ENCODE data around the gene SNX27.

DNA sequence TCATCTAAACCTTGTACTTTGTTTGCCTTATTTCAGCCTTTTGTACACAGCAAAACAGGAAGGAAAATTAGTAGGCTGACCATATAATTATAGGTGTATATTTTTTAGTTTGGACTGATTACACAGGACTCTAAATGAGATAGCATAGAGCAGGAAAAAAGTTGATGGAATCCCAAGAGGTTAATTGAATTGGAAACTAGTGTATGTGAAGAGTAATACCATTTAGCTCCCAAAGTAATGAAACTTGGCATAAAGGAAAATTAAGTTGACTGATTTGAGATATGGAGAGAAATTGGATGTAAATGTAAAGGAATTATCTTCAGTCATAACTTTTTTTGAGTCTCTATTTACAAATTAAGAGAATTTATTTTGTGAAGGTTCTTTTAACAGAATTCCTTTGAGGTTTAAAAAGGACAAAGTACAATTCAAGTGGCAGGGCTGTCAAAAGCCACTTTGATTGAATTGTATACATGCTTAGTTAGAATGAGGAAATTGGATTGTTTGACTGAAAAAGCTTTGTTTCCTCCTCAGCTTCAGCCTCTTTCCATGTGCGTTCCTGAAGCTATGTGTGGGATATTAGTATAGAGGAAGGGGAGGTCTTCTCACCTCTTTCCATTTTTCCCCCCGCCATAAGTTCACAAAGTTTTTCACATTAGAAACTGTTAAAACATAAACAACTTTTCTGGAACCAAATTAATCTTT is 26.4 kb downstream of the SNX27 start:
- TF ChIP-seq, protein P1, sequence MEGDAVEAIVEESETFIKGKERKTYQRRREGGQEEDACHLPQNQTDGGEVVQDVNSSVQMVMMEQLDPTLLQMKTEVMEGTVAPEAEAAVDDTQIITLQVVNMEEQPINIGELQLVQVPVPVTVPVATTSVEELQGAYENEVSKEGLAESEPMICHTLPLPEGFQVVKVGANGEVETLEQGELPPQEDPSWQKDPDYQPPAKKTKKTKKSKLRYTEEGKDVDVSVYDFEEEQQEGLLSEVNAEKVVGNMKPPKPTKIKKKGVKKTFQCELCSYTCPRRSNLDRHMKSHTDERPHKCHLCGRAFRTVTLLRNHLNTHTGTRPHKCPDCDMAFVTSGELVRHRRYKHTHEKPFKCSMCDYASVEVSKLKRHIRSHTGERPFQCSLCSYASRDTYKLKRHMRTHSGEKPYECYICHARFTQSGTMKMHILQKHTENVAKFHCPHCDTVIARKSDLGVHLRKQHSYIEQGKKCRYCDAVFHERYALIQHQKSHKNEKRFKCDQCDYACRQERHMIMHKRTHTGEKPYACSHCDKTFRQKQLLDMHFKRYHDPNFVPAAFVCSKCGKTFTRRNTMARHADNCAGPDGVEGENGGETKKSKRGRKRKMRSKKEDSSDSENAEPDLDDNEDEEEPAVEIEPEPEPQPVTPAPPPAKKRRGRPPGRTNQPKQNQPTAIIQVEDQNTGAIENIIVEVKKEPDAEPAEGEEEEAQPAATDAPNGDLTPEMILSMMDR (tag by site-specific recombination; IDR thresholded peaks at IDR 0.05), result no peak
- TF ChIP-seq ZNF211 (tag by site-specific recombination; IDR thresholded peaks at IDR 0.05; ENCODE audit: low read depth) (no peak), ZNF138 (tag by site-specific recombination; IDR thresholded peaks at IDR 0.05; ENCODE audit: borderline replicate concordance) (no peak), ZNF654 (tag by site-specific recombination; IDR thresholded peaks at IDR 0.05; ENCODE audit: low read depth) (no peak), ZNF175 (tag by site-specific recombination; IDR thresholded peaks at IDR 0.05) (no peak), ZNF585B (tag by site-specific recombination; IDR thresholded peaks at IDR 0.05) (no peak), ZFP41 (tag by site-specific recombination; IDR thresholded peaks at IDR 0.05; ENCODE audit: borderline replicate concordance) (no peak)
- TF ChIP-seq, protein P2, sequence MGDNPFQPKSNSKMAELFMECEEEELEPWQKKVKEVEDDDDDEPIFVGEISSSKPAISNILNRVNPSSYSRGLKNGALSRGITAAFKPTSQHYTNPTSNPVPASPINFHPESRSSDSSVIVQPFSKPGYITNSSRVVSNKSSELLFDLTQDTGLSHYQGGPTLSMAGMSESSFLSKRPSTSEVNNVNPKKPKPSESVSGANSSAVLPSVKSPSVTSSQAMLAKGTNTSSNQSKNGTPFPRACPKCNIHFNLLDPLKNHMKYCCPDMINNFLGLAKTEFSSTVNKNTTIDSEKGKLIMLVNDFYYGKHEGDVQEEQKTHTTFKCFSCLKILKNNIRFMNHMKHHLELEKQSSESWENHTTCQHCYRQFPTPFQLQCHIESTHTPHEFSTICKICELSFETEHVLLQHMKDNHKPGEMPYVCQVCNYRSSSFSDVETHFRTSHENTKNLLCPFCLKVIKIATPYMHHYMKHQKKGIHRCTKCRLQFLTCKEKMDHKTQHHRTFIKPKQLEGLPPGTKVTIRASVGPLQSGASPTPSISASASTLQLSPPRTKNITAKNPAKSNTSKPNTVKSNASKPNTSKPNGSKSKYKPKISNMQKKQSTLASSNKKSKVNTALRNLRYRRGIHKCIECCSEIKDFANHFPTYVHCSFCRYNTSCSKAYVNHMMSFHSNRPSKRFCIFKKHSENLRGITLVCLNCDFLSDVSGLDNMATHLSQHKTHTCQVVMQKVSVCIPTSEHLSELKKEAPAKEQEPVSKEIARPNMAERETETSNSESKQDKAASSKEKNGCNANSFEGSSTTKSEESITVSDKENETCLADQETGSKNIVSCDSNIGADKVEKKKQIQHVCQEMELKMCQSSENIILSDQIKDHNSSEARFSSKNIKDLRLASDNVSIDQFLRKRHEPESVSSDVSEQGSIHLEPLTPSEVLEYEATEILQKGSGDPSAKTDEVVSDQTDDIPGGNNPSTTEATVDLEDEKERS (tag by site-specific recombination; IDR thresholded peaks at IDR 0.05), result no peak
- TF ChIP-seq, protein P3, sequence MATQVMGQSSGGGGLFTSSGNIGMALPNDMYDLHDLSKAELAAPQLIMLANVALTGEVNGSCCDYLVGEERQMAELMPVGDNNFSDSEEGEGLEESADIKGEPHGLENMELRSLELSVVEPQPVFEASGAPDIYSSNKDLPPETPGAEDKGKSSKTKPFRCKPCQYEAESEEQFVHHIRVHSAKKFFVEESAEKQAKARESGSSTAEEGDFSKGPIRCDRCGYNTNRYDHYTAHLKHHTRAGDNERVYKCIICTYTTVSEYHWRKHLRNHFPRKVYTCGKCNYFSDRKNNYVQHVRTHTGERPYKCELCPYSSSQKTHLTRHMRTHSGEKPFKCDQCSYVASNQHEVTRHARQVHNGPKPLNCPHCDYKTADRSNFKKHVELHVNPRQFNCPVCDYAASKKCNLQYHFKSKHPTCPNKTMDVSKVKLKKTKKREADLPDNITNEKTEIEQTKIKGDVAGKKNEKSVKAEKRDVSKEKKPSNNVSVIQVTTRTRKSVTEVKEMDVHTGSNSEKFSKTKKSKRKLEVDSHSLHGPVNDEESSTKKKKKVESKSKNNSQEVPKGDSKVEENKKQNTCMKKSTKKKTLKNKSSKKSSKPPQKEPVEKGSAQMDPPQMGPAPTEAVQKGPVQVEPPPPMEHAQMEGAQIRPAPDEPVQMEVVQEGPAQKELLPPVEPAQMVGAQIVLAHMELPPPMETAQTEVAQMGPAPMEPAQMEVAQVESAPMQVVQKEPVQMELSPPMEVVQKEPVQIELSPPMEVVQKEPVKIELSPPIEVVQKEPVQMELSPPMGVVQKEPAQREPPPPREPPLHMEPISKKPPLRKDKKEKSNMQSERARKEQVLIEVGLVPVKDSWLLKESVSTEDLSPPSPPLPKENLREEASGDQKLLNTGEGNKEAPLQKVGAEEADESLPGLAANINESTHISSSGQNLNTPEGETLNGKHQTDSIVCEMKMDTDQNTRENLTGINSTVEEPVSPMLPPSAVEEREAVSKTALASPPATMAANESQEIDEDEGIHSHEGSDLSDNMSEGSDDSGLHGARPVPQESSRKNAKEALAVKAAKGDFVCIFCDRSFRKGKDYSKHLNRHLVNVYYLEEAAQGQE (tag by site-specific recombination; IDR thresholded peaks at IDR 0.05), result no peak
- TF ChIP-seq, protein P4, sequence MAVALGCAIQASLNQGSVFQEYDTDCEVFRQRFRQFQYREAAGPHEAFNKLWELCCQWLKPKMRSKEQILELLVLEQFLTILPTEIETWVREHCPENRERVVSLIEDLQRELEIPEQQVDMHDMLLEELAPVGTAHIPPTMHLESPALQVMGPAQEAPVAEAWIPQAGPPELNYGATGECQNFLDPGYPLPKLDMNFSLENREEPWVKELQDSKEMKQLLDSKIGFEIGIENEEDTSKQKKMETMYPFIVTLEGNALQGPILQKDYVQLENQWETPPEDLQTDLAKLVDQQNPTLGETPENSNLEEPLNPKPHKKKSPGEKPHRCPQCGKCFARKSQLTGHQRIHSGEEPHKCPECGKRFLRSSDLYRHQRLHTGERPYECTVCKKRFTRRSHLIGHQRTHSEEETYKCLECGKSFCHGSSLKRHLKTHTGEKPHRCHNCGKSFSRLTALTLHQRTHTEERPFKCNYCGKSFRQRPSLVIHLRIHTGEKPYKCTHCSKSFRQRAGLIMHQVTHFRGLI (tag by site-specific recombination; IDR thresholded peaks at IDR 0.05), result no peak
